ENCODE measurements around the gene RPTOR.

DNA sequence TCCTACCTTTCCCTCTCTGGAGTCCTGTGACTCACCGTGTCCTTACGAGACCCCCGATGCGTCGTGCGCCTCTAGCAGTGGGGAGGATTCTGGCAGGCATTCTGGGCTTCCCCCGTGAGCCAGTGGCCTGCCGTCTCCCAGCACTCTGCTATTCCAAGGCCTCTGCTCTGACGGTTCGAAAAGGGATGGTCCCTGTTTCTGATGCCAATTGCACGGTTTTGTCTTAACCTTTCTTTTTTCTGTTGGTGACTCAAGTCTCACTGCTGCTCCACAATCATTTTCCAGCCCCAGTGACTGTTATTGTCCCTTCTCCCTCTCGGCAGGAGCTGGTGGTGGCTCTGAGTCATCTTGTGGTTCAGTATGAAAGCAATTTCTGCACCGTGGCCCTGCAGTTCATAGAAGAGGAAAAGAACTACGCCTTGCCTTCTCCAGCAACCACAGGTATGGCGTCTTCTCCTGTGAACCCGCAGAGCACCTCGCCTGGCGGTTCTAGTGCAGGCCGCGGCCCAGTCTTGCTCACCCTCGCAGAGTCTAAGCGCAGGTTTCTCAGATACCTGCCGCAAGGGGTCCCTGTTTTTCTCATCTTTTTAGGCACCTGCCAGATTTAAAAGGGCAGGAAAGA is 346.9 kb downstream of the RPTOR start:
- TF ChIP-seq, protein P1, sequence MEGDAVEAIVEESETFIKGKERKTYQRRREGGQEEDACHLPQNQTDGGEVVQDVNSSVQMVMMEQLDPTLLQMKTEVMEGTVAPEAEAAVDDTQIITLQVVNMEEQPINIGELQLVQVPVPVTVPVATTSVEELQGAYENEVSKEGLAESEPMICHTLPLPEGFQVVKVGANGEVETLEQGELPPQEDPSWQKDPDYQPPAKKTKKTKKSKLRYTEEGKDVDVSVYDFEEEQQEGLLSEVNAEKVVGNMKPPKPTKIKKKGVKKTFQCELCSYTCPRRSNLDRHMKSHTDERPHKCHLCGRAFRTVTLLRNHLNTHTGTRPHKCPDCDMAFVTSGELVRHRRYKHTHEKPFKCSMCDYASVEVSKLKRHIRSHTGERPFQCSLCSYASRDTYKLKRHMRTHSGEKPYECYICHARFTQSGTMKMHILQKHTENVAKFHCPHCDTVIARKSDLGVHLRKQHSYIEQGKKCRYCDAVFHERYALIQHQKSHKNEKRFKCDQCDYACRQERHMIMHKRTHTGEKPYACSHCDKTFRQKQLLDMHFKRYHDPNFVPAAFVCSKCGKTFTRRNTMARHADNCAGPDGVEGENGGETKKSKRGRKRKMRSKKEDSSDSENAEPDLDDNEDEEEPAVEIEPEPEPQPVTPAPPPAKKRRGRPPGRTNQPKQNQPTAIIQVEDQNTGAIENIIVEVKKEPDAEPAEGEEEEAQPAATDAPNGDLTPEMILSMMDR (IDR thresholded peaks at IDR 0.05 in 4 of 5, conservative IDR thresholded peaks at IDR 0.05 in 1 of 5), result no peak
- TF ChIP-seq POLR2A (IDR thresholded peaks at IDR 0.05), result no peak

Measured in gastrocnemius medialis (tissue), 4 donors.